ENCODE measurements around the gene POLA1. TPM values are rescaled to one million over a fixed set of nuclear protein-coding genes. Genes with fewer than 3 reads are reported as not detected.

The POLA1 gene
- total RNA-seq, 1 donor from 2014 or later = 11.1 TPM

DNA sequence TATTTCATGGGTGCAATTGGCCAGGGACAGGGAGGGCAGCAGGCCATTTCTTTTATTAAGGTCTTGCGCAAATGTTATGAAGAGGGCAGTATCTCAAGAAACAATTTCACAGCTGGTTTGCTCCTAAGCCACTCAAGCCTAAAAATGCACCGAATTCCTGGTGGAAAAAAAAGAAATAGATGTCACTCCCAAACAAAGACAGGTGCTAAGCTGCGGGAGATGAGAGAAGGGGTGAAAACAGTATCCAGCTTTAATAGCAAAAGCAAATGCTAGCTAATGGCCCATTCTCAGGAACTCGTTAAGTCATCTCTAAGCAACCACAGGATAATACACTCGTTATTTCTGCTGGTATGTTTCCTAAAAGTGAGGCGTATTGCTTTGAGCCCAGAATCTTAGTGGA lies 205.7 kb downstream of the POLA1 start:
- no peaks in the 10 kb centered on the region for H3K27me3 ChIP-seq
- H3K9me3 ChIP-seq = no peaks in the 10 kb centered on the region
- no peak overlapping the region for H3K27ac ChIP-seq
- no peaks in the 10 kb centered on the region for H3K4me1 ChIP-seq
- H3K36me3 ChIP-seq = no peaks in the 10 kb centered on the region
- H3K4me3 ChIP-seq = no peak overlapping the region
- no peak for ATAC-seq
- intact Hi-C loops (cut with DNase I) = no loop called here
- DNase-seq = no peak
- TF ChIP-seq, protein P1, sequence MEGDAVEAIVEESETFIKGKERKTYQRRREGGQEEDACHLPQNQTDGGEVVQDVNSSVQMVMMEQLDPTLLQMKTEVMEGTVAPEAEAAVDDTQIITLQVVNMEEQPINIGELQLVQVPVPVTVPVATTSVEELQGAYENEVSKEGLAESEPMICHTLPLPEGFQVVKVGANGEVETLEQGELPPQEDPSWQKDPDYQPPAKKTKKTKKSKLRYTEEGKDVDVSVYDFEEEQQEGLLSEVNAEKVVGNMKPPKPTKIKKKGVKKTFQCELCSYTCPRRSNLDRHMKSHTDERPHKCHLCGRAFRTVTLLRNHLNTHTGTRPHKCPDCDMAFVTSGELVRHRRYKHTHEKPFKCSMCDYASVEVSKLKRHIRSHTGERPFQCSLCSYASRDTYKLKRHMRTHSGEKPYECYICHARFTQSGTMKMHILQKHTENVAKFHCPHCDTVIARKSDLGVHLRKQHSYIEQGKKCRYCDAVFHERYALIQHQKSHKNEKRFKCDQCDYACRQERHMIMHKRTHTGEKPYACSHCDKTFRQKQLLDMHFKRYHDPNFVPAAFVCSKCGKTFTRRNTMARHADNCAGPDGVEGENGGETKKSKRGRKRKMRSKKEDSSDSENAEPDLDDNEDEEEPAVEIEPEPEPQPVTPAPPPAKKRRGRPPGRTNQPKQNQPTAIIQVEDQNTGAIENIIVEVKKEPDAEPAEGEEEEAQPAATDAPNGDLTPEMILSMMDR (IDR thresholded peaks at IDR 0.05) = no peak

DNA sequence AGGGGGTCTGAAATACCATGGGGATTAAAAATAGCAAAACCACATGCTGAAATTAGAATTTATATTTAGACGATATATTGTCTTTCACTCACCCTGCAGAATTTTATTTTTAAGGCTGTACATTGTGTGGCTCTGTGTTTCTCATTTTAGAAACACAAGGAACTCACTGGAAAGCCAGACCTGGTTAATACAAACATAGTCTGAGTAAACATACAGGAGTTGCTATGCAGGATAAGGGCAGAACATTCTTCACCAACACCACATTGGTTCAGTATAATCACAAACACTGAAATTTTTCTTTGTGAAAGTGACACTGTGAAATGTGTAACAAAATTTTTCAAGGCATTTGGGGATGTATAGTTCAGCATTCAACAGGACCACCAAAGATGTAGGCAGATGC lies 206.5 kb downstream of the POLA1 start:
- ATAC-seq (no peak), DNase-seq (no peak)
- no peaks in the 10 kb centered on the region for H3K4me1 ChIP-seq
- TF ChIP-seq, protein P1 (IDR thresholded peaks at IDR 0.05) = no peak
- H3K27ac ChIP-seq = no peak overlapping the region
- intact Hi-C loops (cut with DNase I) = no loop called here
- H3K9me3 ChIP-seq = no peaks in the 10 kb centered on the region
- H3K36me3 ChIP-seq = no peaks in the 10 kb centered on the region
- H3K4me3 ChIP-seq = no peak overlapping the region
- no peaks in the 10 kb centered on the region for H3K27me3 ChIP-seq

DNA sequence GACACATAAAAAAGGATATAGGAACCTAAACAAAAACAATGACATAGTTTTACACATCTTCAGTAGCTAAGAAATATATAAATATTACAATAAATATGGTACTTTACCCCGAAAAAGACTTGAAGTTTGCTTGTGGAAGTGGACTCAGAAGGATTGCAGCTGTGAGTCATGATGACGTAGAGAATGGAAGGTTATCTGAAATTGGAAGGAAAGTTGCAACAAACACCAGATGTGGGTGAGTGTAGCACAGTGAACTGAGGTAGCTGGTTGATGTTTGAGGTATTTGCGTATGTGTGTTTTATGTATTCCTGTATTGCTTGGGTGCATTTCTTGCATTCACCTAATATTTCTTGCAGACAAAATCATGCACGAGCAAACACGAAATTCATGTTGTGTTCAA lies 209.1 kb downstream of the POLA1 start:
- intact Hi-C loops (cut with DNase I) = no loop called here
- Histone ChIP-seq H3K27ac (no peak overlapping the region), H3K27me3 (no peaks in the 10 kb centered on the region), H3K4me3 (no peak overlapping the region), H3K4me1 (no peaks in the 10 kb centered on the region), H3K9me3 (no peaks in the 10 kb centered on the region), H3K36me3 (no peaks in the 10 kb centered on the region)
- TF ChIP-seq, protein P1 (IDR thresholded peaks at IDR 0.05) = no peak
- ATAC-seq (no peak), DNase-seq (no peak)

DNA sequence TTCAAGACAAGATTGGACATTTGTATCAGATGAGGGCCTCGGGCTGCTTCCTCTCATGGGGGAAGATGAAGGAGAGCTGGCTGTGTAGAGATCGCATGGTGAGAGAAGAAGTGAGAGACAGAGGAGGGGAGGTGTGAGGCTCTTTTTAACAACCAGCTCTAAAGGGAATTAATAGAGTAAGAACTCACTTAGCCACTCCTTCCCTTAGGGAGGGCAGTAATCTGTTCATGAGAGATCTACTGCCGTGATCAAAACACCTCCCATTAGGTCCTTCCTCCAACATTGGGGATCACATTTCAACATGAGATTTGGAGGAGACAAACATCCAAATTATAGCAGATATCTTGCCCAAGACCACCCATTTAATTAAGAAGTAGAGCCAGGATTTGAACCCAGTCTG lies 225.0 kb downstream of the POLA1 start:
- H3K4me1 ChIP-seq = no peaks in the 10 kb centered on the region
- no peaks in the 10 kb centered on the region for H3K36me3 ChIP-seq
- intact Hi-C loops (cut with DNase I) = no loop called here
- DNase-seq (no peak), ATAC-seq (no peak)
- no peak overlapping the region for H3K4me3 ChIP-seq
- H3K27ac ChIP-seq = no peak overlapping the region
- H3K9me3 ChIP-seq = no peaks in the 10 kb centered on the region
- H3K27me3 ChIP-seq = no peaks in the 10 kb centered on the region
- TF ChIP-seq, protein P1 (IDR thresholded peaks at IDR 0.05) = no peak

DNA sequence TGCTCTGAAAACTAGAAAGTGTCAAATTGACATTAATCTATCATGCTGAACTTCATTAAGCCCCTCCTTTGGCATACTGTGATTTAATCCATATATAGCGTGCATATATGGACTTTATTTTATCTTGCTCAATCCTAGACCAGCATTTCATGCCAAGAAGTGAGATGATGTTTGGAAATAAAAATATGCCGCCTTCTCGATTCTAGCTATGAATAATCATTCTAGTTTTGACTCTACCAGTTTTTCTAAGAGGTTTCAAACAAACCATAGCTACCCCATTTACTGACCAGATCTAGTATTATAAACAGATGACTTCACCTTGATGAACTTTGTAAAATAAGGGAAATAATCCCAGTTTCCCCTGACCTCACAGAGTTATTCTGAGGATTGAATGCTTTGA lies 227.1 kb downstream of the POLA1 start:
- no peaks in the 10 kb centered on the region for H3K9me3 ChIP-seq
- DNase-seq = no peak
- H3K27ac ChIP-seq = no peak overlapping the region
- no peaks in the 10 kb centered on the region for H3K4me1 ChIP-seq
- intact Hi-C loops (cut with DNase I) = no loop called here
- no peaks in the 10 kb centered on the region for H3K36me3 ChIP-seq
- H3K27me3 ChIP-seq = no peaks in the 10 kb centered on the region
- no peak for ATAC-seq
- no peak overlapping the region for H3K4me3 ChIP-seq
- TF ChIP-seq, protein P1 (IDR thresholded peaks at IDR 0.05) = no peak

DNA sequence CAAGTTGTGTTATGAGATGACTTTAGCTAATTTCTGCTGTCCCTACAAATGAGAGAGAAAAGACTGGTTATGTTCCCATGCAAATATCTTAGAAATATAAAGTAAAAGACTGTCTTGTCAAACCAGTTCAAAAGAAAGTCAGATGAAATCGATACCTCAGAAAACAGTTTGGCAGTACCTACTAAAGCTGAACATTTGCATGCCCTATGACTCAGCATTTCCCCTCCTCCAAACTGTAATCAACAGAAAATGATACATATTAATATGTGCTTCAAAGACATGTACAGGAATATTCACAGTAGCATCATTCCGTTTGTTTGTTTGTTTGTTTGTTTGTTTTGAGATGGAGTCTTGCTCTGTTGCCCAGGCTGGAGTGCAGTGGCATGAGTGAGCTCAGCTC lies 231.7 kb downstream of the POLA1 start:
- Histone ChIP-seq H3K27me3 (no peaks in the 10 kb centered on the region), H3K27ac (no peak overlapping the region), H3K4me1 (no peaks in the 10 kb centered on the region), H3K36me3 (no peaks in the 10 kb centered on the region), H3K9me3 (no peaks in the 10 kb centered on the region), H3K4me3 (no peak overlapping the region)
- TF ChIP-seq, protein P1 (IDR thresholded peaks at IDR 0.05) = no peak
- no peak for DNase-seq
- no peak for ATAC-seq
- intact Hi-C loops (cut with DNase I) = no loop called here
